Thyroid gland (tissue), 4 donors: ENCODE measurements around the gene RAB6D. TPM values are rescaled to one million over a fixed set of nuclear protein-coding genes. Genes with fewer than 3 reads are reported as not detected.
"Not testable (repeated sequence)": the region's sequence is repeated elsewhere in the genome, so short reads cannot be mapped to it uniquely, and the experiment has no call there.

ENCODE experiments used
- DNase-seq, 2 donors: peaks; one replicate each; pipeline ENCODE4 v3.0.0-alpha.2; 2019
- H3K27ac ChIP-seq, 3 donors: fragments of 200-600 bp; sonication (generic); 1 replicate in 2 of 3; 2 replicates in 1 of 3; pipeline ENCODE4 v1.5.1; 2016 to 2019; ENCODE audit warnings: mild to moderate bottlenecking in 1 of 3, moderate library complexity in 1 of 3
- H3K27me3 ChIP-seq: fragments of 200-600 bp; sonication (generic); one replicate; pipeline ENCODE4 v1.5.1; 2019
- H3K36me3 ChIP-seq, 2 donors: fragments of 200-600 bp; sonication (generic); one replicate each; pipeline ENCODE4 v1.5.1; 2016 to 2019
- H3K4me1 ChIP-seq, 2 donors: fragments of 200-600 bp; sonication (generic); one replicate each; pipeline ENCODE4 v1.5.1; 2017 to 2019
- H3K4me3 ChIP-seq, 3 donors: fragments of 200-600 bp; sonication (generic); replicated peaks in 1 of 3; 1 replicate in 2 of 3; 2 replicates in 1 of 3; pipeline ENCODE4 v1.5.1; 2016; ENCODE audit warnings: mild to moderate bottlenecking in 1 of 3
- H3K9me3 ChIP-seq: fragments of 200-600 bp; sonication (generic); one replicate; pipeline ENCODE4 v1.5.1; 2017
- CTCF ChIP-seq, 6 experiments: fragments of 200-600 bp in 3 of 6; fragments of 450-650 bp in 3 of 6; sonication (generic) in 3 of 6; IDR thresholded peaks; one replicate each; pipeline ENCODE4 v1.5.1; 2016 to 2019; ENCODE audit warnings: antibody characterized with exemption in 6 of 6, mild to moderate bottlenecking in 2 of 6, inconsistent platforms in 1 of 6, moderate library complexity in 1 of 6
- POLR2A ChIP-seq, 2 donors: fragments of 450-650 bp; IDR thresholded peaks; one replicate each; pipeline ENCODE4 v1.6.1; 2017; ENCODE audit warnings: antibody characterized with exemption in 2 of 2, mild to moderate bottlenecking in 2 of 2, moderate library complexity in 1 of 2
- WGBS, 2 donors: methylation state at CpG; one replicate each; pipeline ENCODE4 v1.1.5; 2017; 5-methylcytosine and 5-hydroxymethylcytosine counted together
- intact Hi-C: fragments of 100-400 bp; cut with DNase I; formaldehyde crosslinking; loops from one replicate; pipeline ENCODE4 v1.15.1; 2023
- total RNA-seq, 4 donors: library from RNA; depleted of rRNA; stranded (reverse); fragments of >200 nt; gene quantifications; one replicate each; pipeline ENCODE4 v1.2.3, GENCODE V29; 2016

RAB6D gene
- total RNA-seq, 4 donors from 2014 or later, result not detected

DNA sequence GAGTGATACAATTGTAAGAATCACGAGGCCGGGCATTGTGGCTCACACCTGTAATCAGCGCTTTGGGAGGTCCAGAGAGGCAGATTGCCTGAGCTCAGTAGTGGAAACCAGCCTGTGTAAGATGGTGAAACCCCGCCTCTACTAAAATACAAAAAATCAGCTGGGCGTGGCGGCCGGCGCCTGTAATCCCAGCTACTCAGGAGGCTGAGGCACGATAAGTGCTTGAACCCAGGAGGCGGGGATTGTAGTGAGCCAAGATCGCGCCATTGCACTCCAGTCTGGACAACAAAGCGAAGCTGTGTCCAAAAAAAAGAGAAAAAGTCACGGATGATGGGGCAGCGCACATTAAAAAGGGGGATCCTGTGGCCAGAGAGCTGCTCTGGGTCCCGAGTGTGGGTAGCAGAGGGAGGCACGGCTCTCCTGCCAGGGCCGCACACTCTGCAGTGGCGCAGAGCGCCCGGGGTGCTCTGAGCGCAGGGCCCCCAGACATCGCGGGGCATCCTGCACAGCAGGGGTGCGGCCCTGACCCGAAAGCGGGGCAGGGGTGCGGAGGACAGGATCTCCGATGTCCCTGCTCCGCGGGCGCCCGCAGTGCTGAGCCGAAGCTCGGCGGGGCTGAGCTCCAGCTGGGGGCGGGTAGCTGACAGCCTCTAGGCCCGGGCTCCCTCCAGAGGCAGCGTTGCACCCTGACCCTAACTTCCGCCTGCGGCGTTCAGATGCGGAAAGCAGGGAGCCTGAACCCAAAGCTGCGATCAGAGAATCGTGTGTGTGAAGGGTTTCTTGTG, 30.4 kb upstream of the RAB6D start:
- Histone ChIP-seq H3K9me3 (no peaks in the 10 kb centered on the region), H3K27me3 (no peaks in the 10 kb centered on the region), H3K27ac (no peak overlapping the region), H3K4me1 (no peaks in the 10 kb centered on the region), H3K4me3 (no peak overlapping the region), H3K36me3 (no peaks in the 10 kb centered on the region)
- DNase-seq, result peak in 1 of 2 donors; percentile 31
- no peak for TF ChIP-seq POLR2A (IDR thresholded peaks at IDR 0.05)
- TF ChIP-seq CTCF (IDR thresholded peaks at IDR 0.05), result no peak
- intact Hi-C loops, result no loop called here
- WGBS, 2 donors, result 25 to 26% methylated on average over 21 to 24 of the region's 45 CpGs

- intact Hi-C loops, DNase-seq, H3K4me3 ChIP-seq, H3K4me1 ChIP-seq, H3K27me3 ChIP-seq, H3K36me3 ChIP-seq, H3K9me3 ChIP-seq, H3K27ac ChIP-seq: not testable (repeated sequence)
- WGBS, 2 donors, result 83 to 84% methylated on average over 9 of the region's 9 CpGs
Measured at GRCh38 chr2:131391953-131392352, 28.0 kb upstream of the RAB6D start.

DNA sequence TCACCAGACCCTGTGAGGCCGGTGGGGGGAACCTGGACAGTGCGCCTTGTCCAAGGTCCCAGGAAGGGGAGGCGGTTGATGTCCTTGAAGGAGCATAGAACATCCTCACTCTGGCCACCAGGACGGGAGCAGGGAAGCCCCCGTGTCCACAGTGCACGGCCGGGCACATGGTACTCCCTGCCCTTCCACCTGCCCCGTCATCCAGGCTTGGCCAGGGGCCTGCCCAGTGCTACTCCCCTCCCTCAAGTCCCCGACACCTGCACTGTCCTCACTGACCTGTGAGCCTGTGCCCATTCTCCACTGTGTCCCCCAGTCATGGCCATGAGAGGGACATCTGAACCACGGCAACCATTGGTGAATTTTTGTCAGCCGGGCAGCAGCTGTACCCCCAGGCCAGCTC, 27.5 kb upstream of the RAB6D start:
- H3K4me3 ChIP-seq, H3K27me3 ChIP-seq, H3K9me3 ChIP-seq, H3K36me3 ChIP-seq, intact Hi-C loops, DNase-seq, H3K4me1 ChIP-seq, H3K27ac ChIP-seq: not testable (repeated sequence)
- WGBS, 2 donors, result 88 to 90% methylated on average over 6 to 10 of the region's 11 CpGs

DNA sequence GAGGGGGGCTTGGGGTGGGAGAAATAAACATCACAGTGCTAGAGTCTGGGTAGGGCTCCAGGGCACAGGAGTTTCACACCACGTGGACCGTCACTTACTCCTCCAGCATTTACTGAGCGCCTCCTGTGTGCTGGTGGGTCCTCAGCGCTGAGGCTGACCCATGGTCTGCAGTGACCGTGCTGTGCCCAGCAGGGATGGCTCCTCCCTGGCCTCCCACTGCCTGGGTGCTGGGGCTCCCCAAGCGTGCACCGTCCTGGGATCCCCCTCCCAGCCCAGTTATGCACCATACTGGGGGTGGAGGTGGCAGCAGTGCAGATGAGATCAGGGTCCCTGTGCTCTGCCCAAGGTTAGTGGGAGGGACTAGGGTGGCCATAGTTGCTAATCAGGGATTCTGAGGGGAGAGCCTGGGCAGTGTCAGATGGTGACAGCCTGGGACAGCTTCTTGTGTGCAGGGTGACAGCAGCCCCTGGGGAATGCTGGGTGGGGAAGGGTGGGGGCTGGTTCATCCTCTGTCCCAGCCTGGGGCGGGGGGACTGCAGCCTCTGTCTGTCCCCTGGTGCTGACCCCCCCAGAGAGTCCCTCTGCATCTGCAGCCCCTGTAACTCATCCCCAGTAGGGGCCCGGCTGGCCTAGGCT, 26.6 kb upstream of the RAB6D start:
- H3K4me3 ChIP-seq, H3K36me3 ChIP-seq, H3K27ac ChIP-seq, H3K9me3 ChIP-seq, H3K4me1 ChIP-seq, H3K27me3 ChIP-seq, intact Hi-C loops, DNase-seq: not testable (repeated sequence)
- WGBS, 2 donors, result 70 to 77% methylated on average over 5 to 6 of the region's 9 CpGs

DNA sequence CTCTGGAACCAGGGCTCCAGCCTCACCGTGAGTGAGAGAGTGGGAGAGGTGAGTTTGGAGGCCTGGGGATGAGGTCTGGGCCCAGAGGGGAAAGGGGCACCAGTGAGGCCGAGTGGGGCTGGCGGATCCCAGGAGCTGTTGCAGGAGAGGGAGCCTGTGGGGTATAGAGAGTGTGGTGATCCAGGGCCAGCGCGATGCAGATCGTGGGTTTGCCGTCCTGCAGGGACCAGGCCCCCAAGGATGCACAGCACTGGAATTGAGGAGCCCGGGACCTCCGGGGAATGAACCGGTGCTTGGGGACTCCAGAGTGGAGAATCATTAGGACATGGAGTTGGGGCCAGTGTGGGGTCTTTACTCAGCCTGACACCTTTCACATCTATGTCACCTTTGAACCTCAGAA, 25.7 kb upstream of the RAB6D start:
- H3K9me3 ChIP-seq, result no peaks in the 10 kb centered on the region
- TF ChIP-seq POLR2A (IDR thresholded peaks at IDR 0.05), result no peak
- no peak overlapping the region for H3K27ac ChIP-seq
- H3K4me1 ChIP-seq, result no peaks in the 10 kb centered on the region
- DNase-seq, result no peak
- H3K4me3 ChIP-seq, result no peak overlapping the region
- intact Hi-C loops, result no loop called here
- H3K36me3 ChIP-seq, result no peaks in the 10 kb centered on the region
- no peaks in the 10 kb centered on the region for H3K27me3 ChIP-seq
- whole genome bisulfite sequencing, 2 donors, result 88 to 93% methylated on average over 10 of the region's 10 CpGs

- H3K27me3 ChIP-seq, DNase-seq, intact Hi-C loops, H3K36me3 ChIP-seq, H3K4me3 ChIP-seq, H3K4me1 ChIP-seq, H3K9me3 ChIP-seq, H3K27ac ChIP-seq: not testable (repeated sequence)
- 56 to 71% methylated on average over 4 to 6 of the region's 6 CpGs for WGBS, 2 donors
Measured at GRCh38 chr2:131388834-131389233, 24.9 kb upstream of the RAB6D start.

DNA sequence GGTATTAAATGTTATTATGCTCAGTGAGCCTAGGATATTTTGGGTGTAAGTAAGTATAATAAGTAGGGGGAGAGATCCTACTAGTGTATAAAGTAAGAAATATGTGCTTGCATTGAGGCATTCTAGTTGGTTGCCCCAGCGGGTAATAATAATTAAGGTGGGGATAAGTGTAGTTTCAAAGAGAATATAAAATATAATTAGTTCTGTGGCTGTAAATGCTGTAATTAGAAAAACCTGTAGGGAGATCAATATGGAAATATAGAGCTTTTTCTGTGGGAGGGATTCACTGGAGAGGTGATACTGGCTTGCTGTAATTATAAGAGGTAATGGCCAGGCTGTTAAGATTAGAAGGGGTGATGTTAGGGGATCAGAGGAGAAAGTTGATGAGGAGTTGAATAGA, 9.1 kb upstream of the RAB6D start:
- H3K9me3 ChIP-seq, H3K27ac ChIP-seq, intact Hi-C loops, H3K36me3 ChIP-seq, H3K4me1 ChIP-seq, DNase-seq, H3K4me3 ChIP-seq, H3K27me3 ChIP-seq: not testable (repeated sequence)
- 90 to 96% methylated on average over 1 of the region's 1 CpG for WGBS, 2 donors

DNA sequence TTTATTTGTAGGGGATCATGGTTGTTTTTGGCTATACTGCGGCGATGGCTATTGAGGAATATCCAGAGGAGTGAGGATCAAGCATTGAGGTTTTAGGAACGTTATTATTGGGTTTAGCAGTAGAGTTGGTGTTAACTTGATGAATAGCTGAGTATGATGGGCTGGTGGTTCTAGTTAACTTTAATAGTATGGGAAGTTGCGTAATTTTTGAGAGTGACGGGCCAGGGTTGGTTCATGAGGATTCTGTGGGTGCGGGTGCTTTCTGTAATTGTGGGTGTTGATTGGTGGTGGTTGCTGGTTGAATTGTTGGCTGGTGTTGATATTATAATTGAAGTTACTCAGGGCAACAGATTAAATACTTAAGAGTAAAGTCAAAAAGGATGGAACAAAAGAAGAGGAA, 6.0 kb upstream of the RAB6D start:
- WGBS, 2 donors, result 91 to 94% methylated on average over 6 of the region's 6 CpGs

DNA sequence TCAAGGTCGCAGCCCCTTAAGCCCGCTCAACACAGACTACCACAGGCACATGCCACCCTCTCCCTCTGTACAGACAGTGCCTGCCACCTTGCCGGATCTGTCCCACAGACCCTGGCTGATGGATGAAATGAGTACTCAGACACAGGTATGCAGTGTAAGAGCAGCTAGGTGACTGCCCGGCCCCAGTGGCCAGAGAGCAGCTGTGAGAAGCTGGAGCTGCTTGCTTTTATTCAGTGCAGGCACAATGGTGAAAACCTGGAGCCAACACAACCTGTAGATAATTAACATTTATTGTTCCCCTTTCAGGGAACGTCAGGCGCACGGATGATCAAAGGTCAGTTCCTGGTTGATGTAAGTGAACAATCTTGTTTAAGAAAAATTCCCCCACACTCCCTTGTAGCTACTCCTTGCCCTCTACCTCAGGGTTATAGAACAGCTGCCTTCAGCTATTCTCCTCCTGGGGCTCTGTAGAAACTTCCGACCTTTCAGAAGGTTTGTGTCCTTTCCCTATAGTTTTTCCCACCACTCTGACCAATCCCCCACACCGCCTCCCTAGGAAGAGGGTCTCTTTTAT, 4.6 kb upstream of the RAB6D start:
- intact Hi-C loops, H3K36me3 ChIP-seq, DNase-seq, H3K4me1 ChIP-seq, H3K27me3 ChIP-seq, H3K27ac ChIP-seq, H3K9me3 ChIP-seq, H3K4me3 ChIP-seq: not testable (repeated sequence)
- 91 to 98% methylated on average over 5 to 7 of the region's 9 CpGs for WGBS, 2 donors

More for the DNA sequence above, 6.0 kb upstream of the RAB6D start:
- Histone ChIP-seq H3K36me3 (no peaks in the 10 kb centered on the region), H3K4me1 (no peaks in the 10 kb centered on the region), H3K9me3 (no peaks in the 10 kb centered on the region), H3K4me3 (no peak overlapping the region), H3K27me3 (no peaks in the 10 kb centered on the region), H3K27ac (no peak overlapping the region)
- no peak for DNase-seq
- intact Hi-C loops, result no loop called here
- no peak for TF ChIP-seq POLR2A (IDR thresholded peaks at IDR 0.05)
- no peak for TF ChIP-seq CTCF (IDR thresholded peaks at IDR 0.05)
